IMR-90 (cell line): ENCODE measurements around the gene PES1. TPM values are rescaled to one million over a fixed set of nuclear protein-coding genes. Genes with fewer than 3 reads are reported as not detected.

Experiments used
- ATAC-seq: fragments of 200-7000 bp; cut with Tn5 transposase; 2 replicates; pipeline ENCODE4 v1.9.1; 2020; ENCODE audit warnings: low read depth, mild to moderate bottlenecking, moderate library complexity
- BruUV-seq: library from RNA; stranded (reverse); fragments of 400-500 nt; replicated peaks from 2 replicates; lab custom pipeline; 2021; lab: Mats Ljungman, UMichigan
- CTCF ChIA-PET: fragments of 300-600 bp; formaldehyde crosslinking; extraction: SDS; loops from one replicate; lab custom pipeline; 2021; ENCODE audit warnings: antibody characterized with exemption; lab: Yijun Ruan, JAX
- POLR2A ChIA-PET: fragments of 300-600 bp; sonication (Branson Sonifier 250); formaldehyde crosslinking; loops from one replicate; lab custom pipeline; 2022; ENCODE audit warnings: antibody characterized with exemption; ENCODE audit not compliant: unreplicated experiment; lab: Charles Lee
- DNase-seq: peaks from one replicate; pipeline ENCODE4 v3.0.0; 2013
- H2AFZ ChIP-seq: replicated peaks from 2 replicates; pipeline ENCODE3; 2013; ENCODE audit warnings: low read length, mild to moderate bottlenecking; ENCODE audit not compliant: poor library complexity
- H2AK5ac ChIP-seq: 2 replicates; pipeline ENCODE4 v1.6.1; 2013; ENCODE audit warnings: low read depth, low read length, inconsistent platforms
- H2AK9ac ChIP-seq: replicated peaks from 2 replicates; pipeline ENCODE3; 2013; ENCODE audit warnings: mild to moderate bottlenecking, low read depth, low read length, moderate library complexity; ENCODE audit not compliant: poor library complexity
- H2BK120ac ChIP-seq: 2 replicates; pipeline ENCODE4 v1.6.1; 2013; ENCODE audit warnings: low read depth, low read length, inconsistent platforms
- H2BK15ac ChIP-seq: 3 replicates; pipeline ENCODE4 v1.6.1; 2013; ENCODE audit warnings: low read depth, low read length, inconsistent platforms
- H2BK20ac ChIP-seq: 2 replicates; pipeline ENCODE4 v1.6.1; 2013; ENCODE audit warnings: low read depth, mild to moderate bottlenecking, inconsistent platforms, low read length, moderate library complexity
- H2BK5ac ChIP-seq: 2 replicates; pipeline ENCODE4 v1.6.1; 2013; ENCODE audit warnings: mild to moderate bottlenecking, low read depth, low read length, inconsistent platforms; ENCODE audit not compliant: poor library complexity, severe bottlenecking
- H3K14ac ChIP-seq: replicated peaks from 2 replicates; pipeline ENCODE4 v1.6.1; 2013; ENCODE audit warnings: low read depth, low read length, inconsistent platforms
- H3K18ac ChIP-seq: 2 replicates; pipeline ENCODE4 v1.6.1; 2013; ENCODE audit warnings: low read depth, low read length, control low read depth
- H3K23ac ChIP-seq: 2 replicates; pipeline ENCODE4 v1.6.1; 2013; ENCODE audit warnings: low read depth, low read length, inconsistent platforms
- H3K27ac ChIP-seq: 2 replicates; pipeline ENCODE4 v1.5.1; 2013; ENCODE audit warnings: mild to moderate bottlenecking, control low read depth, low read length; ENCODE audit not compliant: insufficient read depth
- H3K27me3 ChIP-seq: 2 replicates; pipeline ENCODE4 v1.6.1; 2013; ENCODE audit warnings: low read length; ENCODE audit not compliant: control insufficient read depth, insufficient read depth
- H3K36me3 ChIP-seq: 2 replicates; pipeline ENCODE4 v1.6.1; 2013; ENCODE audit warnings: low read length, mixed read lengths; ENCODE audit not compliant: control insufficient read depth, insufficient read depth
- H3K4ac ChIP-seq: 2 replicates; pipeline ENCODE4 v1.6.1; 2013; ENCODE audit warnings: low read depth, low read length, inconsistent platforms
- H3K4me1 ChIP-seq: 2 replicates; pipeline ENCODE4 v1.6.1; 2013; ENCODE audit warnings: low read length, mixed read lengths; ENCODE audit not compliant: control insufficient read depth, insufficient read depth
- H3K4me2 ChIP-seq: 2 replicates; pipeline ENCODE4 v1.6.1; 2013; ENCODE audit warnings: low read depth, mild to moderate bottlenecking, control low read depth, low read length, moderate library complexity
- H3K4me3 ChIP-seq: 2 replicates; pipeline ENCODE4 v1.5.1; 2013; ENCODE audit warnings: low read depth, mild to moderate bottlenecking, control low read depth, low read length, moderate library complexity; ENCODE audit not compliant: insufficient read depth
- H3K56ac ChIP-seq: 2 replicates; pipeline ENCODE4 v1.6.1; 2013; ENCODE audit warnings: low read length, inconsistent platforms; ENCODE audit not compliant: insufficient read depth; ENCODE audit errors: extremely low read depth
- H3K79me1 ChIP-seq, 2 experiments: 2 replicates each; pipeline ENCODE4 v1.6.1; 2013; ENCODE audit warnings: low read length in 2 of 2, inconsistent platforms in 1 of 2, low read depth in 1 of 2
- H3K9ac ChIP-seq: 2 replicates; pipeline ENCODE4 v1.6.1; 2013; ENCODE audit warnings: low read depth, low read length, control low read depth
- H3K9me1 ChIP-seq: 2 replicates; pipeline ENCODE4 v1.6.1; 2013; ENCODE audit warnings: low read length, inconsistent platforms; ENCODE audit not compliant: insufficient read depth
- H3K9me3 ChIP-seq: 2 replicates; pipeline ENCODE4 v1.6.1; 2013; ENCODE audit warnings: low read length; ENCODE audit not compliant: control insufficient read depth, insufficient read depth
- H4K20me1 ChIP-seq: 2 replicates; pipeline ENCODE4 v1.6.1; 2013; ENCODE audit warnings: low read length, inconsistent platforms; ENCODE audit not compliant: insufficient read depth
- H4K5ac ChIP-seq: 2 replicates; pipeline ENCODE4 v1.6.1; 2013; ENCODE audit warnings: mild to moderate bottlenecking, low read depth, low read length, control low read depth
- H4K8ac ChIP-seq, 2 experiments: 2 replicates each; pipeline ENCODE4 v1.6.1; 2013; ENCODE audit warnings: low read depth in 2 of 2, low read length in 2 of 2, control low read depth in 1 of 2, inconsistent platforms in 1 of 2
- H4K91ac ChIP-seq: 2 replicates; pipeline ENCODE4 v1.6.1; 2013; ENCODE audit warnings: low read depth, low read length, inconsistent platforms; ENCODE audit not compliant: insufficient read depth
- CEBPB ChIP-seq: IDR thresholded peaks from 2 replicates; pipeline ENCODE4 v1.6.1; 2012; ENCODE audit warnings: low read depth, low read length, improper control_type of control experiment
- CTCF ChIP-seq: conservative IDR thresholded peaks from 2 replicates; pipeline ENCODE4 v1.5.1; 2012; ENCODE audit warnings: mild to moderate bottlenecking, low read depth, low read length, improper control_type of control experiment
- FOS ChIP-seq: fragments of 150-350 bp; IDR thresholded peaks from 2 replicates; pipeline ENCODE4 v1.6.1; 2016; ENCODE audit warnings: low read depth, low read length
- MAFK ChIP-seq: IDR thresholded peaks from 2 replicates; pipeline ENCODE4 v1.6.1; 2012; ENCODE audit warnings: low read depth, low read length, improper control_type of control experiment
- MXI1 ChIP-seq: IDR thresholded peaks from 2 replicates; pipeline ENCODE4 v1.6.1; 2012; ENCODE audit warnings: low read depth, mild to moderate bottlenecking, low read length, moderate library complexity, borderline replicate concordance
- POLR2A ChIP-seq: IDR thresholded peaks from 2 replicates; pipeline ENCODE4 v1.6.1; 2012; ENCODE audit warnings: mild to moderate bottlenecking, low read depth, low read length
- USF2 ChIP-seq: fragments of 150-350 bp; IDR thresholded peaks from 2 replicates; pipeline ENCODE4 v1.6.1; 2017; ENCODE audit warnings: mild to moderate bottlenecking, antibody characterized with exemption, low read length, low read depth
- WGBS, 2 experiments: methylation state at CpG; one replicate each; pipeline versions ENCODE4 v1.1.5 to v1.1.7; 2013; ENCODE audit warnings: missing lambda C conversion rate in 2 of 2; ENCODE audit not compliant: insufficient read length in 1 of 2; ENCODE audit errors: extremely low coverage in 2 of 2; 5-methylcytosine and 5-hydroxymethylcytosine counted together
- dilution Hi-C: fragments of 300-500 bp; cut with HindIII; formaldehyde crosslinking; loops from one replicate; pipeline ENCODE4 v1.14.3; 2018; ENCODE audit warnings: low sequenced_read_pairs; ENCODE audit not compliant: unreplicated experiment
- in situ Hi-C: fragments of 300-500 bp; cut with MboI; formaldehyde crosslinking; loops from 3 replicates; pipeline ENCODE4 v1.14.3; 2019; ENCODE audit warnings: low sequenced_read_pairs, inconsistent platforms, mixed read lengths
- intact Hi-C: fragments of 100-400 bp; cut with micrococcal nuclease; formaldehyde crosslinking; loops from 2 replicates; pipeline ENCODE4 v1.10.0; 2022
- polyA plus RNA-seq, 3 experiments: library from polyadenylated mRNA; depleted of rRNA; stranded (reverse); fragments of >200 nt; gene quantifications; 2 replicates each; pipeline ENCODE4 v1.2.3, GENCODE V29; 2012; ENCODE audit warnings: low replicate concordance in 1 of 3
- total RNA-seq: library from RNA; depleted of rRNA; stranded (reverse); fragments of >200 nt; gene quantifications from 2 replicates; pipeline ENCODE4 v1.2.3, GENCODE V29; 2012

PES1 gene
- total and polyA plus RNA-seq, 2 of the 4 experiments (the other 2 are of a cell fraction) = 120 to 142 TPM

- no peak overlapping the region for H3K4me2 ChIP-seq
- no peak overlapping the region for H2AFZ ChIP-seq
- H4K20me1 ChIP-seq = no peaks in the 10 kb centered on the region
- no peak overlapping the region for H4K91ac ChIP-seq
- H2BK15ac ChIP-seq = no peak overlapping the region
- H3K27me3 ChIP-seq = peaks cover 14% of the 10 kb centered on the region; the same call in 1 of the 2 replicates
- H3K27ac ChIP-seq = no peak overlapping the region
- H2AK9ac ChIP-seq = no peak overlapping the region
- no peak overlapping the region for H3K9ac ChIP-seq
- H3K18ac ChIP-seq = no peak overlapping the region
- no peaks in the 10 kb centered on the region for H3K79me1 ChIP-seq
- no peak overlapping the region for H3K4ac ChIP-seq
- no peak overlapping the region for H3K4me3 ChIP-seq
- ChIA-PET POLR2A (no interaction called here), CTCF (no interaction called here)
- no peak overlapping the region for H3K23ac ChIP-seq
- no peaks in the 10 kb centered on the region for H3K9me3 ChIP-seq
- intact Hi-C loops = no loop called here
- ATAC-seq (no peak), DNase-seq (no peak)
- no TSS peak for BruUV-seq
- no peak overlapping the region for H2AK5ac ChIP-seq
- H2BK20ac ChIP-seq = no peak overlapping the region
- no peak overlapping the region for H2BK5ac ChIP-seq
- H3K56ac ChIP-seq = no peak overlapping the region
- H3K14ac ChIP-seq = no peak overlapping the region
- no peak overlapping the region for H2BK120ac ChIP-seq
- no peaks in the 10 kb centered on the region for H3K36me3 ChIP-seq
- no peak overlapping the region for H4K5ac ChIP-seq
- no peaks in the 10 kb centered on the region for H3K4me1 ChIP-seq
- no peak overlapping the region for H4K8ac ChIP-seq
- in situ Hi-C loops = no loop called here
- TF ChIP-seq CTCF (no peak), USF2 (no peak), CEBPB (no peak), FOS (no peak), MAFK (no peak), POLR2A (no peak), MXI1 (no peak)
- WGBS, 2 experiments = no CpG with 5 or more reads among the region's 8 CpGs
- dilution Hi-C loops = no loop called here
- no peaks in the 10 kb centered on the region for H3K9me1 ChIP-seq
Measured at GRCh38 chr22:30557243-30557642, 34.5 kb downstream of the PES1 start.
